MM.1S (cell line): ENCODE measurements around the gene CYP4F8.
"Not testable (repeated sequence)": the region's sequence is repeated elsewhere in the genome, so short reads cannot be mapped to it uniquely, and the experiment has no call there.

Experiments used
- DNase-seq: peaks from one replicate; pipeline ENCODE4 v3.0.0-alpha.2; 2015
- H2AFZ ChIP-seq: fragments of 300-600 bp; sonication (generic); 2 replicates; pipeline ENCODE4 v1.6.0; 2016; ENCODE audit warnings: antibody characterized with exemption, low read length
- H3F3A ChIP-seq: fragments of 300-600 bp; sonication (generic); 2 replicates; pipeline ENCODE4 v1.6.1; 2016; ENCODE audit warnings: mild to moderate bottlenecking, antibody characterized with exemption, low read length, moderate library complexity, mixed read lengths; ENCODE audit not compliant: insufficient read depth
- H3K27ac ChIP-seq: fragments of 300-600 bp; sonication (generic); 2 replicates; pipeline ENCODE4 v1.5.1; 2016; ENCODE audit warnings: mild to moderate bottlenecking, low read length
- H3K27me3 ChIP-seq: fragments of 300-600 bp; sonication (generic); replicated peaks from 2 replicates; pipeline ENCODE4 v1.6.0; 2016; ENCODE audit warnings: low read length; ENCODE audit not compliant: insufficient read depth
- H3K36me3 ChIP-seq: fragments of 300-600 bp; sonication (generic); replicated peaks from 2 replicates; pipeline ENCODE4 v1.6.1; 2016; ENCODE audit warnings: mild to moderate bottlenecking, low read length, mixed read lengths; ENCODE audit not compliant: insufficient read depth
- H3K4me1 ChIP-seq: fragments of 300-600 bp; sonication (generic); 2 replicates; pipeline ENCODE4 v1.6.1; 2016; ENCODE audit warnings: low read length, mixed read lengths
- H3K4me2 ChIP-seq: fragments of 300-600 bp; sonication (generic); 2 replicates; pipeline ENCODE4 v1.6.0; 2016; ENCODE audit warnings: low read depth, low read length
- H3K4me3 ChIP-seq: fragments of 300-600 bp; sonication (generic); 2 replicates; pipeline ENCODE4 v1.5.1; 2016; ENCODE audit warnings: low read length, mixed read lengths
- H3K79me2 ChIP-seq: fragments of 300-600 bp; sonication (generic); 2 replicates; pipeline ENCODE4 v1.6.1; 2016; ENCODE audit warnings: mixed run types, low read length, mixed read lengths
- H3K9ac ChIP-seq: fragments of 300-600 bp; sonication (generic); 2 replicates; pipeline ENCODE4 v1.6.1; 2016; ENCODE audit warnings: low read length, mixed read lengths
- H3K9me2 ChIP-seq: fragments of 300-600 bp; sonication (generic); replicated peaks from 2 replicates; pipeline ENCODE4 v1.6.1; 2016; ENCODE audit warnings: mild to moderate bottlenecking, low read length, mixed read lengths; ENCODE audit not compliant: insufficient read depth
- H3K9me3 ChIP-seq: fragments of 300-600 bp; sonication (generic); replicated peaks from 2 replicates; pipeline ENCODE4 v1.6.1; 2016; ENCODE audit warnings: mild to moderate bottlenecking, low read length, mixed read lengths; ENCODE audit not compliant: insufficient read depth
- H4K20me1 ChIP-seq: fragments of 300-600 bp; sonication (generic); 2 replicates; pipeline ENCODE4 v1.6.1; 2016; ENCODE audit warnings: mild to moderate bottlenecking, low read length, moderate library complexity, mixed read lengths; ENCODE audit not compliant: insufficient read depth
- EZH2 ChIP-seq: fragments of 300-600 bp; sonication (generic); optimal IDR thresholded peaks from 2 replicates; pipeline ENCODE3; 2017; ENCODE audit warnings: low read depth, mild to moderate bottlenecking, antibody characterized with exemption, low read length, mixed read lengths
- EZH2phosphoT487 ChIP-seq: fragments of 300-600 bp; sonication (generic); IDR thresholded peaks from 2 replicates; pipeline ENCODE4 v1.6.1; 2018; ENCODE audit warnings: antibody characterized with exemption, low read length
- TF ChIP-seq, protein P1 (sequence below): fragments of 300-600 bp; sonication (generic); IDR thresholded peaks from 2 replicates; pipeline ENCODE4 v1.5.1; 2016; ENCODE audit warnings: antibody characterized with exemption, low read length, mixed read lengths

The CYP4F8 gene

GRCh38 chr19:15595069-15595468, 19.9 kb upstream of the CYP4F8 start:
- Histone ChIP-seq H3K27me3 (peaks cover 29% of the 10 kb centered on the region), H3K9ac (no peak overlapping the region), H3K9me3 (no peaks in the 10 kb centered on the region), H3K4me2 (no peak overlapping the region), H3K9me2 (no peaks in the 10 kb centered on the region), H2AFZ (no peak overlapping the region), H3K4me1 (no peaks in the 10 kb centered on the region), H3F3A (no peaks in the 10 kb centered on the region), H3K27ac (no peak overlapping the region), H4K20me1 (no peaks in the 10 kb centered on the region), H3K36me3 (no peaks in the 10 kb centered on the region), H3K79me2 (no peaks in the 10 kb centered on the region), H3K4me3 (no peak overlapping the region)
- TF ChIP-seq, protein P1, sequence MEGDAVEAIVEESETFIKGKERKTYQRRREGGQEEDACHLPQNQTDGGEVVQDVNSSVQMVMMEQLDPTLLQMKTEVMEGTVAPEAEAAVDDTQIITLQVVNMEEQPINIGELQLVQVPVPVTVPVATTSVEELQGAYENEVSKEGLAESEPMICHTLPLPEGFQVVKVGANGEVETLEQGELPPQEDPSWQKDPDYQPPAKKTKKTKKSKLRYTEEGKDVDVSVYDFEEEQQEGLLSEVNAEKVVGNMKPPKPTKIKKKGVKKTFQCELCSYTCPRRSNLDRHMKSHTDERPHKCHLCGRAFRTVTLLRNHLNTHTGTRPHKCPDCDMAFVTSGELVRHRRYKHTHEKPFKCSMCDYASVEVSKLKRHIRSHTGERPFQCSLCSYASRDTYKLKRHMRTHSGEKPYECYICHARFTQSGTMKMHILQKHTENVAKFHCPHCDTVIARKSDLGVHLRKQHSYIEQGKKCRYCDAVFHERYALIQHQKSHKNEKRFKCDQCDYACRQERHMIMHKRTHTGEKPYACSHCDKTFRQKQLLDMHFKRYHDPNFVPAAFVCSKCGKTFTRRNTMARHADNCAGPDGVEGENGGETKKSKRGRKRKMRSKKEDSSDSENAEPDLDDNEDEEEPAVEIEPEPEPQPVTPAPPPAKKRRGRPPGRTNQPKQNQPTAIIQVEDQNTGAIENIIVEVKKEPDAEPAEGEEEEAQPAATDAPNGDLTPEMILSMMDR: no peak
- TF ChIP-seq EZH2phosphoT487 (no peak), EZH2 (no peak)
- no peak for DNase-seq

- not testable (repeated sequence) for H3K4me3 ChIP-seq, H2AFZ ChIP-seq, H3K4me1 ChIP-seq, H3K79me2 ChIP-seq, H3K9ac ChIP-seq, H4K20me1 ChIP-seq, H3K9me3 ChIP-seq, H3K9me2 ChIP-seq, H3F3A ChIP-seq, H3K27ac ChIP-seq, H3K4me2 ChIP-seq, H3K36me3 ChIP-seq, DNase-seq
- H3K27me3 ChIP-seq: peaks cover 60% of the 10 kb centered on the region
Measured at GRCh38 chr19:15607978-15608925, 6.8 kb upstream of the CYP4F8 start.

DNA sequence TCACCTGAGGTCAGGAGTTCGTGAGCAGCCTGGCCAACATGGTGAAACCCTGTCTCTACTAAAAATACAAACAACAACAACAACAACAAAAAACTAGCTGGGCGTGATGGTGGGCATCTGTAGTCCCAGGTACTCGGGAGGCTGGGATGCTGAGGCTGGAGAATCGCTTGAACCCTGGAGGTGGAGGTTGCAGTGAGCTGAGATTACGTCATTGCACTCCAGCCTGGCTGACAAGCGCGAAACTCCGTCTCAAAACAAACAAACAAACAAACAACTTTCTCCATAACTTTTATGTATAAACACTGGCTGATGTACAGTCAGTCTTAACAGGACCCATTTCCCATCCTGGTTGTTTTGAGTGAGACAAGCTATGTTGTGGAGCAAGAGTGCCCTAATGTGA, 5.8 kb upstream of the CYP4F8 start:
- Histone ChIP-seq H3K4me3 (no peak overlapping the region), H2AFZ (no peak overlapping the region), H3K4me2 (no peak overlapping the region), H3K27ac (no peak overlapping the region), H3K9me3 (no peaks in the 10 kb centered on the region), H3K79me2 (no peaks in the 10 kb centered on the region), H3K27me3 (peaks cover 55% of the 10 kb centered on the region), H4K20me1 (no peaks in the 10 kb centered on the region), H3K36me3 (no peaks in the 10 kb centered on the region), H3F3A (no peaks in the 10 kb centered on the region), H3K9me2 (no peaks in the 10 kb centered on the region), H3K9ac (no peak overlapping the region), H3K4me1 (no peaks in the 10 kb centered on the region)
- TF ChIP-seq, protein P1: no peak
- TF ChIP-seq EZH2 (no peak), EZH2phosphoT487 (no peak)
- DNase-seq: no peak

- no peak overlapping the region for H3K4me2 ChIP-seq
- no peak overlapping the region for H3K27ac ChIP-seq
- no peaks in the 10 kb centered on the region for H3K9me2 ChIP-seq
- TF ChIP-seq EZH2phosphoT487 (no peak), EZH2 (no peak)
- TF ChIP-seq, protein P1: no peak
- no peaks in the 10 kb centered on the region for H4K20me1 ChIP-seq
- peaks cover 35% of the 10 kb centered on the region for H3K27me3 ChIP-seq
- H3F3A ChIP-seq: no peaks in the 10 kb centered on the region
- no peaks in the 10 kb centered on the region for H3K79me2 ChIP-seq
- no peaks in the 10 kb centered on the region for H3K9me3 ChIP-seq
- H3K4me1 ChIP-seq: no peaks in the 10 kb centered on the region
- DNase-seq: no peak
- H3K9ac ChIP-seq: no peak overlapping the region
- H2AFZ ChIP-seq: no peak overlapping the region
- no peaks in the 10 kb centered on the region for H3K36me3 ChIP-seq
- no peak overlapping the region for H3K4me3 ChIP-seq
Measured at GRCh38 chr19:15612342-15612741, 2.7 kb upstream of the CYP4F8 start.
